ENCODE data around the gene ALG6. TPM values are rescaled to one million over a fixed set of nuclear protein-coding genes. Genes with fewer than 3 reads are reported as not detected.
"Not testable (repeated sequence)": the region's sequence is repeated elsewhere in the genome, so short reads cannot be mapped to it uniquely, and the experiment has no call there.

Gene ALG6
- total RNA-seq, 2 experiments from 2014 or later, result 21.7 to 23.8 TPM

- no peak for DNase-seq
- H3K36me3 Mint-ChIP-seq (ENCODE audit: low read depth), result peaks cover 37% of the 10 kb centered on the region
- no peaks in the 10 kb centered on the region for H3K9me3 Mint-ChIP-seq
- no peak overlapping the region for H3K27ac Mint-ChIP-seq
- H3K4me3 Mint-ChIP-seq, result no peak overlapping the region
- ChIA-PET CTCF (interaction anchor here (1.5 to 1.9 kb wide), 2 partner anchors 70 to 80 kb away, joined by 3 to 4 read pairs; no protein-coding TSS in a partner anchor), POLR2A (no interaction called here)
- H3K27me3 Mint-ChIP-seq, result no peaks in the 10 kb centered on the region
- H3K4me1 Mint-ChIP-seq, result peaks cover 4% of the 10 kb centered on the region
Measured at GRCh38 chr1:63405021-63405420, 37.6 kb downstream of the ALG6 start.

- ChIA-PET CTCF (interaction anchor here (1.5 to 1.9 kb wide), 2 partner anchors 71 to 81 kb away, joined by 3 to 4 read pairs; no protein-coding TSS in a partner anchor), POLR2A (no interaction called here)
- Mint-ChIP-seq H3K27ac (no peak overlapping the region), H3K4me3 (no peak overlapping the region), H3K4me1 (peaks cover 4% of the 10 kb centered on the region), H3K36me3 (ENCODE audit: low read depth) (peaks cover 30% of the 10 kb centered on the region), H3K9me3 (no peaks in the 10 kb centered on the region), H3K27me3 (no peaks in the 10 kb centered on the region)
- DNase-seq, result no peak
Measured at GRCh38 chr1:63405987-63406386, 38.6 kb downstream of the ALG6 start.

- Mint-ChIP-seq H3K27ac (no peak overlapping the region), H3K9me3 (no peaks in the 10 kb centered on the region), H3K4me3 (no peak overlapping the region), H3K36me3 (ENCODE audit: low read depth) (peaks cover 26% of the 10 kb centered on the region), H3K4me1 (peaks cover 4% of the 10 kb centered on the region), H3K27me3 (no peaks in the 10 kb centered on the region)
- DNase-seq, result no peak
- ChIA-PET CTCF (no interaction called here), POLR2A (no interaction called here)
Measured at GRCh38 chr1:63407002-63407401, 39.6 kb downstream of the ALG6 start.

- H3K4me3 Mint-ChIP-seq, result no peak overlapping the region
Measured at GRCh38 chr1:63408331-63408730, 40.9 kb downstream of the ALG6 start.

GRCh38 chr1:63411066-63411465, 43.6 kb downstream of the ALG6 start:
- H3K27me3 Mint-ChIP-seq, result no peaks in the 10 kb centered on the region
- CTCF ChIA-PET, result no interaction called here
- peaks cover 18% of the 10 kb centered on the region for H3K36me3 Mint-ChIP-seq (ENCODE audit: low read depth)
- H3K9me3 Mint-ChIP-seq, result no peaks in the 10 kb centered on the region
- POLR2A ChIA-PET, result interaction anchor here (1.3 kb wide), 1 partner anchor 12 kb away, joined by 3 read pairs; no protein-coding TSS in a partner anchor
- no peak for DNase-seq
- no peaks in the 10 kb centered on the region for H3K4me1 Mint-ChIP-seq
- H3K4me3 Mint-ChIP-seq, result no peak overlapping the region
- H3K27ac Mint-ChIP-seq, result no peak overlapping the region

More at GRCh38 chr1:63408331-63408730, 40.9 kb downstream of the ALG6 start:
- no peak for DNase-seq
- Mint-ChIP-seq H3K27me3 (no peaks in the 10 kb centered on the region), H3K27ac (no peak overlapping the region), H3K36me3 (ENCODE audit: low read depth) (peaks cover 24% of the 10 kb centered on the region), H3K9me3 (no peaks in the 10 kb centered on the region), H3K4me1 (peaks cover 2% of the 10 kb centered on the region)
- ChIA-PET POLR2A (no interaction called here), CTCF (no interaction called here)

GRCh38 chr1:63413394-63413793, 46.0 kb downstream of the ALG6 start:
- no peaks in the 10 kb centered on the region for H3K9me3 Mint-ChIP-seq
- H3K4me3 Mint-ChIP-seq, result no peak overlapping the region
- ChIA-PET POLR2A (no interaction called here), CTCF (no interaction called here)
- no peak for DNase-seq
- H3K27me3 Mint-ChIP-seq, result no peaks in the 10 kb centered on the region
- peaks cover 25% of the 10 kb centered on the region for H3K36me3 Mint-ChIP-seq (ENCODE audit: low read depth)
- no peaks in the 10 kb centered on the region for H3K4me1 Mint-ChIP-seq
- no peak overlapping the region for H3K27ac Mint-ChIP-seq

GRCh38 chr1:63414691-63415365, 47.4 kb downstream of the ALG6 start:
- Mint-ChIP-seq H3K36me3 (ENCODE audit: low read depth) (peaks cover 27% of the 10 kb centered on the region), H3K27me3 (no peaks in the 10 kb centered on the region), H3K4me1 (no peaks in the 10 kb centered on the region), H3K9me3 (no peaks in the 10 kb centered on the region), H3K4me3 (no peak overlapping the region), H3K27ac (no peak overlapping the region)
- no peak for DNase-seq
- ChIA-PET POLR2A (no interaction called here), CTCF (no interaction called here)

- DNase-seq, result no peak
- H3K36me3 Mint-ChIP-seq (ENCODE audit: low read depth), result peaks cover 39% of the 10 kb centered on the region
- no peaks in the 10 kb centered on the region for H3K27me3 Mint-ChIP-seq
- H3K9me3 Mint-ChIP-seq, result no peaks in the 10 kb centered on the region
- no peaks in the 10 kb centered on the region for H3K4me1 Mint-ChIP-seq
- ChIA-PET CTCF (no interaction called here), POLR2A (no interaction called here)
- no peak overlapping the region for H3K4me3 Mint-ChIP-seq
- H3K27ac Mint-ChIP-seq, result no peak overlapping the region
Measured at GRCh38 chr1:63418101-63418500, 50.7 kb downstream of the ALG6 start.

GRCh38 chr1:63420746-63421145, 53.3 kb downstream of the ALG6 start:
- DNase-seq, H3K9me3 Mint-ChIP-seq, H3K4me1 Mint-ChIP-seq, POLR2A ChIA-PET, H3K27ac Mint-ChIP-seq, H3K27me3 Mint-ChIP-seq, CTCF ChIA-PET, H3K4me3 Mint-ChIP-seq: not testable (repeated sequence)
- H3K36me3 Mint-ChIP-seq (ENCODE audit: low read depth), result peaks cover 37% of the 10 kb centered on the region

- no peak overlapping the region for H3K27ac Mint-ChIP-seq
- H3K27me3 Mint-ChIP-seq, result no peaks in the 10 kb centered on the region
- ChIA-PET POLR2A (interaction anchor here (0.6 kb wide), 1 partner anchor 13 kb away, joined by 3 read pairs; no protein-coding TSS in a partner anchor), CTCF (no interaction called here)
- no peaks in the 10 kb centered on the region for H3K9me3 Mint-ChIP-seq
- no peaks in the 10 kb centered on the region for H3K4me1 Mint-ChIP-seq
- peaks cover 24% of the 10 kb centered on the region for H3K36me3 Mint-ChIP-seq (ENCODE audit: low read depth)
- no peak overlapping the region for H3K4me3 Mint-ChIP-seq
- DNase-seq, result no peak
Measured at GRCh38 chr1:63423649-63424048, 56.2 kb downstream of the ALG6 start.

GRCh38 chr1:63428815-63429214, 61.4 kb downstream of the ALG6 start:
- no peak overlapping the region for H3K4me3 Mint-ChIP-seq
- H3K4me1 Mint-ChIP-seq, result no peaks in the 10 kb centered on the region
- H3K9me3 Mint-ChIP-seq, result peaks cover 5% of the 10 kb centered on the region
- DNase-seq, result no peak
- H3K27me3 Mint-ChIP-seq, result no peaks in the 10 kb centered on the region
- POLR2A ChIA-PET, result no interaction called here
- no peak overlapping the region for H3K27ac Mint-ChIP-seq
- CTCF ChIA-PET, result no interaction called here
- H3K36me3 Mint-ChIP-seq (ENCODE audit: low read depth), result peaks cover 24% of the 10 kb centered on the region

GRCh38 chr1:63429281-63429680, 61.9 kb downstream of the ALG6 start:
- no peaks in the 10 kb centered on the region for H3K27me3 Mint-ChIP-seq
- H3K4me1 Mint-ChIP-seq, result no peaks in the 10 kb centered on the region
- DNase-seq, result no peak
- H3K36me3 Mint-ChIP-seq (ENCODE audit: low read depth), result peaks cover 24% of the 10 kb centered on the region
- ChIA-PET POLR2A (no interaction called here), CTCF (no interaction called here)
- H3K27ac Mint-ChIP-seq, result no peak overlapping the region
- peaks cover 5% of the 10 kb centered on the region for H3K9me3 Mint-ChIP-seq
- no peak overlapping the region for H3K4me3 Mint-ChIP-seq

- H3K9me3 Mint-ChIP-seq, result no peaks in the 10 kb centered on the region
- peaks cover 19% of the 10 kb centered on the region for H3K36me3 Mint-ChIP-seq (ENCODE audit: low read depth)
- no peak overlapping the region for H3K27ac Mint-ChIP-seq
- no peak overlapping the region for H3K4me3 Mint-ChIP-seq
- ChIA-PET POLR2A (no interaction called here), CTCF (no interaction called here)
- no peaks in the 10 kb centered on the region for H3K27me3 Mint-ChIP-seq
- peaks cover 2% of the 10 kb centered on the region for H3K4me1 Mint-ChIP-seq
- no peak for DNase-seq
Measured at GRCh38 chr1:63435161-63435560, 67.7 kb downstream of the ALG6 start.

- POLR2A ChIA-PET, result no interaction called here
- Mint-ChIP-seq H3K27me3 (no peaks in the 10 kb centered on the region), H3K36me3 (ENCODE audit: low read depth) (peaks cover 6% of the 10 kb centered on the region), H3K4me3 (no peak overlapping the region), H3K4me1 (no peaks in the 10 kb centered on the region), H3K9me3 (no peaks in the 10 kb centered on the region), H3K27ac (no peak overlapping the region)
- CTCF ChIA-PET, result interaction anchor here (0.6 to 1.2 kb wide), 2 partner anchors 77 to 601 kb away, joined by 3 to 4 read pairs; no protein-coding TSS in a partner anchor
- no peak for DNase-seq
Measured at GRCh38 chr1:63442141-63442475, 74.7 kb downstream of the ALG6 start.

Measured in activated CD4-positive, alpha-beta memory T cell treated with anti-CD3 and anti-CD28 coated beads, Interleukin-2, amount 10 ng/mL, durations not matched to agents 7 days and 5 days (primary cell).